Retinal pigment epithelial cell (primary cell): ENCODE measurements around the gene C6orf141.

ENCODE experiments used
- DNase-seq: peaks from one replicate; pipeline ENCODE4 v3.0.0-alpha.2; 2010; ENCODE audit warnings: low read depth
- H3K4me3 ChIP-seq: 2 replicates; pipeline ENCODE4 v1.5.1; 2011; ENCODE audit warnings: mild to moderate bottlenecking, low read length, control low read depth, moderate library complexity
- CTCF ChIP-seq: conservative IDR thresholded peaks from 2 replicates; pipeline ENCODE4 v1.5.1; 2011; ENCODE audit warnings: low read depth, low read length, control low read depth, inconsistent platforms

C6orf141 gene

GRCh38 chr6:49540614-49541013 is 9.9 kb upstream of the C6orf141 start:
- no peak for TF ChIP-seq CTCF
- no peak overlapping the region for H3K4me3 ChIP-seq
- no peak for DNase-seq

GRCh38 chr6:49541210-49541724 is 9.2 kb upstream of the C6orf141 start:
- H3K4me3 ChIP-seq, result no peak overlapping the region
- peak; percentile 81 for DNase-seq
- TF ChIP-seq CTCF, result no peak

- H3K4me3 ChIP-seq, result no peak overlapping the region
- no peak for TF ChIP-seq CTCF
- DNase-seq, result no peak
These were observed 8.5 kb upstream of the C6orf141 start for GRCh38 chr6:49541936-49542335.

GRCh38 chr6:49543087-49543858 is 7.2 kb upstream of the C6orf141 start:
- no peak overlapping the region for H3K4me3 ChIP-seq
- no peak for DNase-seq
- TF ChIP-seq CTCF, result no peak

- no peak overlapping the region for H3K4me3 ChIP-seq
- no peak for TF ChIP-seq CTCF
- DNase-seq, result no peak
These were observed 4.1 kb upstream of the C6orf141 start for GRCh38 chr6:49546331-49546730.

GRCh38 chr6:49548613-49549304 is 1.7 kb upstream of the C6orf141 start:
- DNase-seq, result no peak
- H3K4me3 ChIP-seq, result no peak overlapping the region
- TF ChIP-seq CTCF, result peak; percentile 38
